GM21723 (cell line): ENCODE data around the gene CCDC141.

Source experiments
- ATAC-seq: cut with Tn5 transposase; IDR thresholded peaks from one replicate; pipeline ENCODE4 v1.9.1; 2021; ENCODE audit warnings: mild to moderate bottlenecking, moderate library complexity; ENCODE audit not compliant: unreplicated experiment

The CCDC141 gene

GRCh38 chr2:178836807-178837206 is 213.1 kb downstream of the CCDC141 start:
- ATAC-seq = no peak

GRCh38 chr2:178834086-178834485 is 215.9 kb downstream of the CCDC141 start:
- ATAC-seq = no peak

DNA sequence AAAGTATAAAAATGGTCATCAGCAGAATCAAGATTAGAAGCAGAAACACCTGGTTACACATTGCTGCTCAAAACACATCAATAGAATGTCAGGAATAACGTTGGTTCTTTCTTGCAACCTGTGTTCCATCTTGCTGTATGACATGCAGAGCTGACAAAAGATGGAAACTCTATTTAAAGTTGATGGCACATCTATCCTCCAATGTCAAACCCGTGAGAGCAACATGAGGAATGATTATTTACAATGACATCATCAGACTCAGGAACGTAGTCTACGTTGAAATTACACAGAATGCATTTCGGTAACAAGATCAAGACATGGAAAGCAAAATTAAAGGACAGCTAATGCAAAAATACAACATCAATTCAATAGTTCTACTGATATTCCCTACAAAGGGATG is 216.6 kb downstream of the CCDC141 start:
- ATAC-seq = no peak

- no peak for ATAC-seq
Observed at GRCh38 chr2:178830451-178830850, 219.5 kb downstream of the CCDC141 start.

GRCh38 chr2:178829981-178830380 is 220.0 kb downstream of the CCDC141 start:
- no peak for ATAC-seq

- ATAC-seq = no peak
Observed at GRCh38 chr2:178829299-178829960, 220.5 kb downstream of the CCDC141 start.

DNA sequence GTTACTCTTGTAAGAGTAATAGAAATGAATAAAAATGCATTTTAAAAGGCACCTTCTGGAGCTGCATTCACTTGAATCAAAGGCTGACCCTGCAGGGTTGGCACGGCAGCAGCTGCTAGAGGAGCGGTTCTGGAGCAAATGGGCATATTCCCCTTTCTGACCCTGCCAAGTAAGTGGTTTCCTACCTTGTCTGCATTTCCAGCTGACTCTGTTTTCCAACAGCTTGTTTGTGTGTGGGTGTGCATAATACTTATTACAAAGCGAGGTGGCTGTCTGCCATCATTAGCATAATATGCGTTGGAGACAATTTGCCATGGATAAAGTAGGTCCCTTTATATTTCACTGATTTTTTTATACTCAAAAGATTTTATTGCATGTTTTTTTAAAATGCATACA is 221.5 kb downstream of the CCDC141 start:
- ATAC-seq = no peak

DNA sequence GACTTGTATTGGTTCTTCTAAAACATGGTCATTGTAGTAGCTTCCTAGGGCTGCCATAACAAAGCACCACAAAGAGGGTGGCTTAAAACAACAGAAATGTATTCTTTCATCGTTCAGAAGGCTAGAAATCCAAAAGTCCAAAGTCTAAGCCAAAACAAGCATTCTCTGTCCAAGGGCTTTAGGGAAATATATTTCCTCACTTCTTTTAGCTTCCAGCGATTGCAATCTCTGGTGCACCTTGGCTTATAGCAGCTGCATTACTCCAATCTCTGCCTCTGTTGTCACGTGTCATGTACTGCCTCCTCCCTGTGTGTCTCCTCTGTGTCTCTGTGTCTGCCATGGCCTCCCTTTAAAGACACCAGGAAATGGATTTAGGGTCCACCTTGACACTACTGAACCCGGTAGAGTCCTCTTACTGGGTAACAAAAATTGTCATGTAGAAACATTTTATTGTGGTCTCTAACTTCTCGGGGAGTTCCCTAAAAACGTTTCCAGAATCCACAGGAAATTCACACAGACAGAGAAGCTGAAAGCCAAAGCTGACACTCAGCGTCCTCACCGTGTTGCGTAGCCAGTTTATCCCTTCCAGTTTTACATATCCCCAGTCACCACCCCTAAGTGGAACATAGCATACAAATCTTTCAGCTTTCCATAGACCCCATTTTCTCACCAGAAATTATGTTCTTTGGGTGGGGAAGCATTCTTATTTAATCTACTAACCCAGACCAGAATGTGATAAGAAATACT is 222.0 kb downstream of the CCDC141 start:
- ATAC-seq = no peak

DNA sequence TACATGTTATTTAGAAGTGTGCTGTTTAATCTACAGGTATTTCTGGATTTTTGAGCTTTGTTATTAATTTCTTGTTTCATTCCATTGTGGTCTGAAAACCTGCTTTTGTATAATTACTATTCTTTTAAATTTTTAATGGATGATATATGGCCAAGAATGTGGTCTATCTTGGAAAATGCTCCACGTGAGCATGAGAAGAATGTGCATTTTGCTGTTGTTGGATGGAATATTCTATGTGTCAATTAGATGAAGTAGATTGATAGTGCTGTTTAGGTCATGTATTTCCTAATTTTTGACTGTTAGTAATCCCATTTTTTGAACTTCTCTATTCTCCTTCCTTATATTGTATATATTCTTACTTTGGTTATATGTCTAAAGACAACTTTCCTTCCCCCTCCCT is 222.8 kb downstream of the CCDC141 start:
- no peak for ATAC-seq

- no peak for ATAC-seq
Observed at GRCh38 chr2:178825183-178825582, 224.8 kb downstream of the CCDC141 start.

- ATAC-seq = no peak
Observed at GRCh38 chr2:178824181-178824580, 225.8 kb downstream of the CCDC141 start.

DNA sequence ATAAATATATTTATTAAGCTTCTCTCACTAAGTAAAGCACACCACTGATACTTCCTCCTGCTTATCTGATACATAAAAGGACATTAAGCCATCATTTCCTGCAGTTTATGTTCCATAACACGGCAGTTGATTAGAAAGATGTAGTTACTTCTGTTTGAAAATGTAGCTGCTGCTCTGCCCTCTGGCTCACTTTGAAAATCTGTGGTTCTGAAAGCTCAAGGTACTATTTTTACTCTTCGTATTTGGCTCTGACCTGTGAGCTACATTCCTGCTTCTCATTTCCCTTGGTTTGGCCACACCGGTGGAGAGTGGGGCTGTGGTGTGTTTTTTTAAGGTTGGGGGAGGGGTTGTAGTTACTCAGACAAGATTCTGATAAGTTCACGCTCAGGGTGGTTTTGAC is 229.9 kb downstream of the CCDC141 start:
- peak; percentile 89 for ATAC-seq

- peak; percentile 38 for ATAC-seq
Observed at GRCh38 chr2:178819147-178819875, 230.6 kb downstream of the CCDC141 start.

DNA sequence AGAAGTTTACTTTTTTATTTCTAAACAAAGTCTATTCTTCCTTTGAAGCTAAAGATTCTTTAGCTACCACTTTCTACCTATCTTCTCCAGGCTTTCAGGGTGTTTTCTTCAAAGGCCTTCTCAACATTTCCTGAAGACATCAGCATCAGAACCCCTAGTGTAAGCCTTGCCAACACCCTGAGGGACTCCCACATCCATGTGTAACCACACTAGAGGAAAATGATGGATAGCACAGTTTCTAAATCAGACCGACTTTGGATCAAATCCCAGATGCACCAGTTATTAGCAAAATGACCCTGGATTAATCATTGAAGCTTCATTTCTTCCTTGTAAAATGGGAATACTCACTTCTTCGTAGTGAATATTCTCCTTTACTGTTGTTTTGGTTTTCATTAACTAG is 238.0 kb downstream of the CCDC141 start:
- no peak for ATAC-seq

DNA sequence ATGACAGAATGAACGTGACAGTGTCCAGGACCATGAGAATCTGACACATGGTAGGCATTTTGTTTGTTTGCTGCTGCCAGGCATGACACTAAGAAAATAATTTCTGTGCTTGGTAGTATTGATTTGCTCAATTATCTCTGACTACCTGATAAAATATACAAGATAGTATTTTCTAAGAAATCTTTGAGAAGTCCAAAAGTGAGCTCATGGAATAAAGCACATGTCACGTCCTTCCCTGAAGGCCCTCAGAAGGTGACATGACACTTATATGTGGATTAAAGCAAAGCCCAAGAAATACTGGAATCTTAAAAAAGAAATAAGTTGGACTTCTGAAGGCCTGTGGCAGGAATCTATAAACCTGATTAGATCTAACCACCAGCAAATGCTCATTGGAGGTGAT is 238.9 kb downstream of the CCDC141 start:
- no peak for ATAC-seq

DNA sequence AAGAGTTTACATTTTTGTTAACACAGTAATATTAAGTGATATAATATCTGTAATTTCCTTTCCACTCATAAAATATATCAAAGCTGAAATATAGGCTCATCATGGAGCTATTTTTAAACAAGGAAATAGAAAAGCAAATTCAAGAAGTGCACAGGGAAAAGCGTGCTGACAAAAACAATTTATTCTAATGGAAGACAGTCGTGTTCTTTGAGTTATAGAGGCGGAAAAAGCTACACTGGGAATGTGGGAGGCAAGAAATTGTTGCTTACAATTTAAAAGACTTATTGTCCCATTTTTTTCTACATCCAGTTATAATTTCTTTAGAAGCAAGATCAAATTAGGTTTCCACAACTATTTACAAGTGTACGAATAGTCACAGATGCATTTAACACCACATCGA is 239.5 kb downstream of the CCDC141 start:
- no peak for ATAC-seq

DNA sequence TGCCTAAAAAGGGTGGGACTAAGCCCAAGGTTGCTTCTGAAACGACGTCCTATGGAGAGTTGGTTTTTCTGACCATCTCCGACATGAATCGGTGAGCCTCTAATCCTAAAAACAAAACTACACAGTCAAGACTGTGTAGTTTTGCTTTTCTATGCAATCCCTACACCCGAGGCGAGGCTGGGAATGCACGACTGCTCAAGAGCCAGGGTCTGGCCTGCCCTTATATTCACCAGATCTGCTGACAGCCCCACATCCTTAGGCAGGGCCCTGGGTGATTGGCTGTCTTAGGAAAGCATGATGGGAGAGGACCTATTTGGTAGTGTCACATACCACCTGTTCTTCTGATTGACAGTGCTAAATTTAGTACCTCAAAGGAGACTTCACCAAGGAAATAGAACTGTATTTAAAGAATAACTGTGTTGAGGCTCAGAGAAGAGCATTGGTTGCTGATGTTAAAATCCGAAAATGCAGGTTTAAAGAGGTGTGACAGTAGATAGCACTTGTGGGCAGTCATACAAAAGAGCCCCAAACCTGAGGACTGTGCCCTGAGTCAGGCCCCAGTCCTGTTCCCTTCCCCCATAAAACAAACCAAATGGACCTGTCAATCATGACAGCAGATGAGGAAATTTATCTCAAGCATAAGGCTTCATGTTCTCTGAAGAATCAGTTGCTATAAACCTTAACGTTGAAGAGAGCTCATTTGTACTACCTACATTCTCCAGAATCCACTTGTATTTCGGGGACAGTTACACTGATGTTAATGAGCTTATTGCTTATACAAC is 242.5 kb downstream of the CCDC141 start, which contains the start of gene TTN:
TSS of gene TTN (minus strand) at position 197 of the 782 bp plus-strand sequence. CDS start 2,781 bp downstream, outside the sequence.
- no peak for ATAC-seq

GRCh38 chr2:178806543-178806942 is 243.4 kb downstream of the CCDC141 start:
- ATAC-seq = no peak

DNA sequence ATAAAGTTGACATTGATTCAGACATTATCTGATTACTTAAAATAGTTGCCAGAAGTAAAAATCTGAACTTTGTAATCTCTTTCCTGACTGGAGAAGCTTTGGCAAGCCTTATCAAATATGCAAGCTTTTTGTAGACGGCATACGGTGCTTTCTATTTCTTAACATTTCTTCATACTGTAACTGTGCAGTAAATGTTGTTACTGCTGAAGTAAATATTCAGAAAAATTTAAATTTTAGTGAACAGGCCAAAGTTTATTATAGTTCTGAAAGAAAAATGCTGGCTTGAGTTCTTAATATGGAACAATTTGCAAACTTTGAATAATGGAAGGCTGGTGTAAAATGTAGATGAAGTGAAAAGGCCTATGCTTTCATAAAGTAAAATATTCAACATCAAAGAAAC is 244.5 kb downstream of the CCDC141 start:
- ATAC-seq = no peak

DNA sequence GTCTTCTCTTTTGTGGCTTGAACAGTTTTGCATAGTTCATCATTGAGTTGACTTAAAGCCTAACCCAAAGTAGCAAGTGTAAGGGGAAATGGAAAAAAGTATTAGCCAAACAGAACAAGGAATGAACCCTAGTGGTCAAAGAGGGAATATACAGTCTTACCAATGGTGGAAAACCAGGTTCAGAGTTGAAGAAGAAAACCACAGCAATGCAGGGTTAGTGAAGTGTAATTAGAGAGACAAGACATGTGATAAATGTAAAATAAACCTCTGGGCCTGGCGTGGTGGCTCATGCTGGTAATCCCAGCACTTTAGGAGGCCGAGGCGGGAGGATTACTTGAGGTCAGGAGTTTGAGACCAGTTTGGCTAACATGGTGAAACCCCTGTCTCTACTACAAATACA is 245.1 kb downstream of the CCDC141 start:
- ATAC-seq = no peak

- no peak for ATAC-seq
Observed at GRCh38 chr2:178800510-178800909, 249.4 kb downstream of the CCDC141 start.
